Bronchial epithelial cell (primary cell): ENCODE measurements around the gene REEP6. TPM values are rescaled to one million over a fixed set of nuclear protein-coding genes. Genes with fewer than 3 reads are reported as not detected.
"Not testable (repeated sequence)": the region's sequence is repeated elsewhere in the genome, so short reads cannot be mapped to it uniquely, and the experiment has no call there.

Experiments
- DNase-seq: peaks from one replicate; pipeline ENCODE4 v3.0.0-alpha.2; 2010; ENCODE audit warnings: low read depth
- FAIRE-seq: peaks from 2 replicates; lab custom pipeline; 2011; peaks lifted over from hg19 to GRCh38; lab: Jason Lieb, UNC
- H3K27me3 ChIP-seq: 2 replicates; pipeline ENCODE4 v1.5.1; 2011; ENCODE audit warnings: low read length; ENCODE audit not compliant: control insufficient read depth, insufficient read depth
- H3K36me3 ChIP-seq: 2 replicates; pipeline ENCODE4 v1.5.1; 2011; ENCODE audit warnings: low read length; ENCODE audit not compliant: control insufficient read depth, insufficient read depth
- H3K4me3 ChIP-seq: 2 replicates; pipeline ENCODE4 v1.5.1; 2011; ENCODE audit warnings: mild to moderate bottlenecking, low read depth, low read length, control low read depth
- total RNA-seq: library from RNA; depleted of rRNA; stranded (reverse); fragments of >200 nt; gene quantifications from 2 replicates; pipeline ENCODE4 v1.2.1, GENCODE V29; 2014
- TF ChIP-seq, protein P1 (sequence below): IDR thresholded peaks from 2 replicates; pipeline ENCODE4 v1.5.1; 2011; ENCODE audit warnings: mild to moderate bottlenecking, moderate library complexity, low read length, control low read depth, inconsistent platforms; ENCODE audit not compliant: insufficient read depth, severe bottlenecking

The REEP6 gene
- total RNA-seq, 1 donor from 2014 or later: 2.1 TPM

GRCh38 chr19:1516395-1516753 lies 25.4 kb downstream of the REEP6 start:
- TF ChIP-seq, protein P1, sequence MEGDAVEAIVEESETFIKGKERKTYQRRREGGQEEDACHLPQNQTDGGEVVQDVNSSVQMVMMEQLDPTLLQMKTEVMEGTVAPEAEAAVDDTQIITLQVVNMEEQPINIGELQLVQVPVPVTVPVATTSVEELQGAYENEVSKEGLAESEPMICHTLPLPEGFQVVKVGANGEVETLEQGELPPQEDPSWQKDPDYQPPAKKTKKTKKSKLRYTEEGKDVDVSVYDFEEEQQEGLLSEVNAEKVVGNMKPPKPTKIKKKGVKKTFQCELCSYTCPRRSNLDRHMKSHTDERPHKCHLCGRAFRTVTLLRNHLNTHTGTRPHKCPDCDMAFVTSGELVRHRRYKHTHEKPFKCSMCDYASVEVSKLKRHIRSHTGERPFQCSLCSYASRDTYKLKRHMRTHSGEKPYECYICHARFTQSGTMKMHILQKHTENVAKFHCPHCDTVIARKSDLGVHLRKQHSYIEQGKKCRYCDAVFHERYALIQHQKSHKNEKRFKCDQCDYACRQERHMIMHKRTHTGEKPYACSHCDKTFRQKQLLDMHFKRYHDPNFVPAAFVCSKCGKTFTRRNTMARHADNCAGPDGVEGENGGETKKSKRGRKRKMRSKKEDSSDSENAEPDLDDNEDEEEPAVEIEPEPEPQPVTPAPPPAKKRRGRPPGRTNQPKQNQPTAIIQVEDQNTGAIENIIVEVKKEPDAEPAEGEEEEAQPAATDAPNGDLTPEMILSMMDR: no peak
- no peak overlapping the region for H3K4me3 ChIP-seq
- FAIRE-seq (no peak), DNase-seq (no peak)
- H3K27me3 ChIP-seq: no peaks in the 10 kb centered on the region
- no peaks in the 10 kb centered on the region for H3K36me3 ChIP-seq

GRCh38 chr19:1518471-1518870 lies 27.5 kb downstream of the REEP6 start:
- FAIRE-seq (no peak), DNase-seq (no peak)
- TF ChIP-seq, protein P1: no peak
- H3K27me3 ChIP-seq: peaks cover 5% of the 10 kb centered on the region
- H3K4me3 ChIP-seq: no peak overlapping the region
- no peaks in the 10 kb centered on the region for H3K36me3 ChIP-seq

- H3K36me3 ChIP-seq, H3K4me3 ChIP-seq, FAIRE-seq, DNase-seq: not testable (repeated sequence)
- H3K27me3 ChIP-seq: peaks cover 12% of the 10 kb centered on the region
Measured at GRCh38 chr19:1519802-1520201, 28.8 kb downstream of the REEP6 start.

DNA sequence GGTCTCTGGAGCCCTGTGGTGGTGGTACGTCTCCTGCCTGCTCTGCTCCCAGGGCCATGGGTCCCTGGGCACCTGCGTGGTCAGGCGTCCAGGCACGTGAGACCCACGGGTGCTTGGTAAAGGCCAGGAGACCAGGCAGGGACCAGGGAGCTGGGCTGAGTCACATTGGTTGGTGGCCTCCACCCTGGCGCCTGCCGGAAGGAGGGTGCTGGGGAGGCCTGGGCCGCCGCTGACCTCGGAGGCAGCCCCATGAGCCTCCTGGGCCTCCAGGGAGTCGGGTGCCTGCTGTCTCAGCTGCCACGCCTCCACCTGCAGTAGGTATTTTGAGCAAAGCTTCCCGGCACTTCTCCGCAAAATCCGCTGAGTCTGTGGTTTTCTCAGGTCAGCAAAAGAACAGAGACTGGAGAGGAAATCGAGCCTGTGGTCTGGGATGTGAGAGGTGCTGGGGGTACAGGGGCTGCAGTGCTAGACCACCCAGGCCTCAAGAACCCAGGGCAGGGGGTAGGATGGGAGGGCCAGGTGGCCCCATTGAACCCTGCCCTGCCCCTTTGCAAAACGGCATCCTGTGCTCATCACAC lies 29.3 kb downstream of the REEP6 start:
- Histone ChIP-seq H3K4me3 (no peak overlapping the region), H3K27me3 (peaks cover 14% of the 10 kb centered on the region), H3K36me3 (no peaks in the 10 kb centered on the region)
- FAIRE-seq (no peak), DNase-seq (no peak)
- TF ChIP-seq, protein P1: no peak

- no peak for DNase-seq
- no peaks in the 10 kb centered on the region for H3K36me3 ChIP-seq
- peaks cover 14% of the 10 kb centered on the region for H3K27me3 ChIP-seq
- no peak for FAIRE-seq
- no peak overlapping the region for H3K4me3 ChIP-seq
- TF ChIP-seq, protein P1: no peak
Measured at GRCh38 chr19:1521636-1522035, 30.7 kb downstream of the REEP6 start.

GRCh38 chr19:1522061-1522460 lies 31.1 kb downstream of the REEP6 start:
- Histone ChIP-seq H3K36me3 (no peaks in the 10 kb centered on the region), H3K4me3 (no peak overlapping the region), H3K27me3 (peaks cover 14% of the 10 kb centered on the region)
- FAIRE-seq: no peak
- DNase-seq: no peak
- TF ChIP-seq, protein P1: no peak
